ENCODE results near the gene HRH1.

Gene HRH1

DNA sequence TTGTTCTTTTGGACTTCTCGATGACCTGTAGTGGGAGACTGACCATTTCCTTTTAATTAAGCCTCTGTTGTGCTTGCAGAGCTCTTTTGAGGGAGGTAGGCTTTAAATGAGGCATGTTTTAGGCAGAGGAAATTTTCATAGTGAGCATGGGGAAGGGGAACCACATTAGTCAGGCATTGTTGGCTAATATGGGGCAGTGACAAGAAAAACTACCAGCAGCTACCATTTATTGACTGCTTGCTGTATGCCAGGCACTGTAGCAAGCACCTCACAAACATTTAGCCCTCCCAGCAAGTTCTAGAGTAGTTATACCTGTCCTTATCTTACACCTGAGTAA is 128.8 kb downstream of the HRH1 start:
- no peak for DNase-seq (ENCODE audit: low read depth)

DNA sequence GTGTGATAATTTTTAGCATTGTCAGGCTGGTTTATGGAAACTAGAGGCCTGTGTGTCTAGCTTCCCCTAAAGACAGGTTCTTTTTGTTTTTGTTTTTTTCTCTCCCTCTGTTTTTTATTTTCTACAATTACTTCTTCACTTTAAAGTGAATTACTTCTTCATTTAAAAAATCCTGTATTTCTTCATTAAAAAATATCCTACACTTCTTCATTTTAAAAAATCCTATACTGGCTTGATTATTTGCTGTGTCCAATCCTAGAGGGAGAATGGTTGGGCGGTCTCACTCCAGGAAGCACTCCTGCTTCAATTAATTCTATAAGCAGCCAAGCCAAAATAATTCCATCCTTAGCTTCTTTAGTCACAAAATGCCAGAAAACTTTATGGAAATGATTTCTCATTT is 129.7 kb downstream of the HRH1 start:
- no peak for DNase-seq (ENCODE audit: low read depth)

DNA sequence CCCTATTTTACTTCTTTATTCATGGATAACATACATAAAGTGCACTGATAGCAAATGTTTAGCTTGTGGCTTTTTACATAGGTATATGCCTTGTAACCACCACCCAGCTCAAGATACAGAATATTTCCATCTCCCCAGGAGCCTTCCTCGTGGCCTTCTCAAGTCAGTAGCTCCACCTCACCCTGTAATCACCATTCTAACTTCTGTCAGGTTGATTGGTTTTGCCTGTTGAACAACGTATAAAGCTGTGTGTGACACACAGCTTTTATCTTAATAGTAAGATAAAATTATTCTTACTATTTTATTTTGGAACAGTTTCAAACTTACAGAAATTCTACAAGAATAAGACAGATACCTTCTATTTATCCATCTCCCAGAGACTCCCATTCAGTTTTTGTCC is 131.2 kb downstream of the HRH1 start:
- no peak for DNase-seq (ENCODE audit: low read depth)

DNA sequence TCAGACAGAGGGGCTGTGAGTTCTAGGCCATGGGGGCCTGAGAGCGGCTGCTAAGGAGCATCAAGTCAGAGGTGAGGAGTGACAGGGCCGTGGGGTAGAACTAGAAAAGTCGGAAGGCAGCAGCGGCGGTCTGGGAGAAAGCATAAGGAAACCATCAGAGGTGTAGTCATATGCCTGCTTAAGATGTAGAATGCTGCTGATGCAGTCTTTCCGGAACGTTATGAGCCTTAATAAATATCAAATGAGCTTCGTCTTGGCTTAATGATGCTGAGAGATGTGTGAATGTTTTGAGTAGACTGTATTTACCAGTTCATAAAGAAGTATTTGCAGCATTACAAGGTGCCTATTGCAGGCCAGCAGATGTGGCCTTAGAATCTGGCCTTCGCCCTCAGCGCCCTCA is 133.1 kb downstream of the HRH1 start:
- no peak for DNase-seq (ENCODE audit: low read depth)

DNA sequence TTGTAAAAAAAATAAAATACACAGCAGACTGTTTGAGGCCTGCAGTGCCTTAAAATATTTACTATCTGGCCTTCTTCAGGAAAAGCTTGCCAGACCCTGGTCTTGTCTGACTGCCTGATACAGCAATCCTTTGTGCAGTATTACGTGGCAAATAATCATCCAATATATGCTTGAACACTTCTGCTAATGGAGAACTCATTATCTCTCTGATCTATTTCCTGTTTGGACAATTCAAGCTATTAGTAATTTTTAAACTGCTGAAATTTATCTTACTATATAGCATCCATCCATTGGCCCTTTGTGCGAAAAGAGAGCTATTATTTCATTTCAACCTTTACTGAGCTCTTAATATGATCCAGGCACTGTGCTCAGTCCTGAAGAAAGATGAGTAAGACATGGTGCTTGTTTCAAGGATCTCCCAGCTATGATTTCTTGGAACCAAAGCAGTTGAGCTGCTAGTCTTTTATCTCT is 133.8 kb downstream of the HRH1 start:
- DNase-seq (ENCODE audit: low read depth), result no peak

DNA sequence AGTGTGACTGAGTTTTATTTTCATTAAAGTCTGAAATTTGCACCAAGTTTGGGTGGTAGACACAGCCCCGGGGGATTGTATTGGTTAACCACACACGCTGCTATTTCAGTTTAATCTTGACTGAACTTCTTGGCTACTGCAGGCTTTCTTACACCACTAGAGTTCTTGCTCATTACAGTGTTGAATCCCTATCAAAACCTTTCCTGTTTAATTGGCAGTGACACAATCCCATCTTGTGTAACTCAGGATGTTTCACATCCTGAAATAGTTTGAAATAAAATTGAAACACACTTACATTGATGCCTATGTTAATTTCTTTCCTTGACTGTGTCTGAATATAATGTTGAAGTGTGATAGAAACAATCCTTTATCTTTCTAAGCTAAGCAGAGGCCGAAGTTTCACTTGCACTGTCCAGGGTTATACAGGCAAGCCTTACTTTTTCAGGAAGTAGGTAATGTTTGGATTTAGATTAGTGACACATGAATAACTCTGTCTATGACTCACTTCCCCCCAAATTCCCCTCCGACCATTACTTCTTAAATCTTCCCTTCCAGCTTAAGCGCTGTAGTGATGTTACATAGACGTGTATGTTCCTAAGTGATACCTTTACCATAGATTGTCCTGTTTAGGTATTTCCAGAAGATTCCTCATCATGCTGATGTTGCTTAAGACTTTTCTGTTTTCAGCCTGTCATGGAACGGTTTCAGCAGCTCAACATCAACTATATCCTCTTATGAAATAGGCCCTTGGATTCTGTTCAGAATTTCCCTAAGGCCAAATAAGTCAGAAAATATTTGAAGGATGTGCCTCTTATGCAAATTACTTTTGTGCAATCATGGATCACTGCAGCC is 134.7 kb downstream of the HRH1 start:
- DNase-seq (ENCODE audit: low read depth), result no peak

DNA sequence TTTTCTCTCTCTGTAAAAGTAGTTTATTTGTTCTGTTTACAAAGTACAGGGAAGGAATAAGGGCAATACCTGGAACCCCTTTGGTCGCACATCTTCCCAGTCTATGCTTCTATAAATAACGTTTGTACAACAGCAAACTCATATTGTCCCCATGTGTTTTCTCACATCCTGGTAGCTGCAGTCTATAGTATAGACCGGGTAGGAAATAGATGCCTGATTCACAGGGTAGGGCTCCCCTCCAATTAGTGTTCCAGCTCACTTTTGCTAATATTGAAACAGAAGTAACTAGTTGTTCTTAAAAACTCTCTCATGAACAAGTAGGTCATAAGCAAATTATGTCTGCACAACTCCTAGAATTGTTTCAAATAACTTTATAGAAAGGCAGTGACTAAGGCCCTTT is 135.6 kb downstream of the HRH1 start:
- no peak for DNase-seq (ENCODE audit: low read depth)

DNA sequence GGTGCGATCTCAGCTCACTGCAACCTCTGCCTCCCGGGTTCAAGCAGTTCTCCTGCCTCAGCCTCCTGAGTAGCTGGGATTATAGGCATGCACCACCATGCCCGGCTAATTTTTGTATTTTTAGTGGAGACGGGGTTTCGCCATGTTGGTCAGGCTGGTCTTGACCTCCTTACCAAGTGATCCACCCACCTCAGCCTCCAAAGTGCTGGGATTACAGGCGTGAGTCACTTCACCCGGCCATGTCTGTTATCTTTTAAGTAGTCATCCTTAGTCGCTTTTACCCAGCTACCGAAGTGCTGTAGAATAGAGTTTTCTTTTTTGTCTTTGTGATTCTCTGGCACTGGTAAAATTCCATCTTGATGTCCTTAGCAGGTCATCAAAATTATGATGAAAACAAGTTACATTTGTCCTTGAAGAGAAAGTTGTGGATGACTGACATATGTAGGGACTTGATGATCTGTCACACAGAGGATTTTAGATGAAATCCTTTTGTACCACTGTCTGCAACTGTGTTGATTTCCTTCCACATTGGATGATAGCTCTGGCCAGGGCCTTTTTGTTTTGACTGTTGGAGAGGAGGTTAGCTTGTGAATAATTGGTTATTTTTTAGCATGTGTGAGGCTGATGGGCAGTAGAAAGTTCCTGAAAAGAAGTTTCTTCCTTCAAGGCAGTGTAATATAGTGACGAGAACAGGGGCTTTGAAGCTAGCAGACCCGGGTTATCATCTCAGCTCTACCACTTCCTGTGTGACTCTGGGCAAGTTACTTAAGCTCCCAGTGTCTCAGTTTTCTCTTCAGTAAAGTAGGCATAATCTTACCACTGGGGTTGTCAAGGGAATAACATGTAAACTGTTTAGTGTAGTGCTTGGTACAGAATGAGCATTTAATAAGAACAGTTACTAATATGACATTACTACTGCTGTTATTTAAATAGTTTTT is 136.7 kb downstream of the HRH1 start:
- no peak for DNase-seq (ENCODE audit: low read depth)

DNA sequence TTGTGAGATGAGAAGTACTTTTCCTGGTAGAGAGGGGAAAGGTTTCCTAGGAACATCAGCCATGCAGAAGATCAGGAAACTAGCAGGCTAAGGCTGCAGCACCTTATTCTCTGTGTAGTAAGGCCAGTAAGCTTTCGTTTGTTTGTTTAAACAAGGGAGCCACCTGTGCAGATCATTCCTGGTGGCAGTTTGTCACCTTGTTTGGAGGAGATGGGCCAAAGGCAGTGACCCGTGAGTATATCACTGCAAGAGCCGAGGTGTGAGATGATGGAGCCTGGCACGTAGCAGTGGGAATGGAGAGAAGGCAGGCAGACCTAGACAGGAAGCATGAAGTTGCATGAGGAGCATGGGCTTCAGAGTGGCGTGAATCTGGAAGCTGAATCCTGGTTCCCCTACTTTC is 137.5 kb downstream of the HRH1 start:
- DNase-seq (ENCODE audit: low read depth), result no peak

DNA sequence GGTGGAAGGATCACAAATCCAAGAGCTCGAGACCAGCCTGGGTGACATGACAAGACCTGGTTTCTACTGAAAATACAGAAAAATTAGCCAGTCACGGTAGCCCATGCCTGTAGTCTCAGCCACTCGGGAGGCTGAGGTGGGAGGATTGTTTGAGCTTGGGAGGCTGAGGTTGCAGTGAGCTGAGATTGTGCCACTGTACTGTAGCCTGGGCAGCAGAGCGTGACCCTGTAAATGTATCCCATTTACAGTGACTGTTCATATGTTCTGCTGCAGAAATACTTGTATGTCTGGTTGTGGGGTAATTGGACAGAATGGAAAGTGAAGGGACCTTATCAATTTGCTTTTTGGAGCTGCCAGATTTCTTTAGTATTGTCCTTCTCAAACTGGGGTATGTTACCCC is 142.8 kb downstream of the HRH1 start:
- DNase-seq (ENCODE audit: low read depth), result no peak

DNA sequence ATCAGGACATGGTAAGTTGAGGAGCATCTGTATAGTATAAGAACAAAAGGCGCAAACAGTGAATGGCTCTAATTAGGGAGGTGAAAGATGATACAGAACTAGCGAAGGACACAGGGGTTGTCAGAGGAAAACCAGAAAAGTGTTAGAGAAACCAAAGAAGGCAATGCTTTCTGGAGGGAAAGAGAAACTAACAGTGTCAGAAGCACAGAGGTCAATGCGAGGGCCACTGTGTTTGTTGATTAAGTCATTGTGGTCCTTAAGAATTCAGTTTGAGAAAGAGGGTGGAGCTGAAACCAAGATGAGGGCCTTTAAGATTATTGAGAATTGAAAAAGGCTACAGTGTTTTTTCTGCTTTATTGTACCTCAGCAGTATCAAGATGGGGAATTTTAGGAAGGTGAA is 146.7 kb downstream of the HRH1 start:
- no peak for DNase-seq (ENCODE audit: low read depth)

DNA sequence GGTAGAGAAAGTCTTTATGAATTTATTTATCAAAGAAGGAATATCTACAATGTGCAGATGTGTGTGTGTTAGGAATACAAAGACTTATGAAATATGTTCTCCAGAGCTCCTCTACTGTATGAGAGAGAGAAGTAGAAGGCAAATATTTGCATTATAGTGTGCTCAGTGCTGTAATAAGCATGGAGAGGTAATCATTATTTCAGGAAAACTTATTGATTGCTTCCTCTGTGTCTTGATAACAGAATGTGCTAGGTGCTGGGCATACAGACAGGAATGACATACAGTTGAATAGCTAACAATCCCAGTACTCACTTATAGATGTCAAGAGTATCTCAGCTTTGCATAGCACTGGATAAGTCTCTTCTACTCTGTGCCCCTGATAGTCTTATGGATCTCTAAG is 148.2 kb downstream of the HRH1 start:
- no peak for DNase-seq (ENCODE audit: low read depth)

DNA sequence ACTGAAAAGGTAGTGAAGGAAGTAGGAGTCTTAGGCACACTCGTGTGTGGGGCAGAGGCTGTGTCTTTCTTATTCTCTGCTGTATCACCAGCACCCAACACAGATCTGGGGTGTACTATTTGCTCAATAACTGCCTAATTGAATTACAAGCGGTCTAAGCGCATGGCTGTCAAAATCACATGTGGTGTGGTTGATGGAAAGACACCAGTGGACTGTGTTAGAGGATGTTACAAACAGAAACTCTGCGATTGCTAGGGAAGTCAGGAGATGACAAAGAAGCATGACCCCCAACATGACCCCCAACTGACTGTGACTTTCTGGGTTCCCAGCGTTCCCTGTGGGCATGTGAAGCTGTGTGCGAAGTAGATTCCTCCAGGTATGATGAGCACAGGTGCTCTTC is 149.9 kb downstream of the HRH1 start:
- no peak for DNase-seq (ENCODE audit: low read depth)

DNA sequence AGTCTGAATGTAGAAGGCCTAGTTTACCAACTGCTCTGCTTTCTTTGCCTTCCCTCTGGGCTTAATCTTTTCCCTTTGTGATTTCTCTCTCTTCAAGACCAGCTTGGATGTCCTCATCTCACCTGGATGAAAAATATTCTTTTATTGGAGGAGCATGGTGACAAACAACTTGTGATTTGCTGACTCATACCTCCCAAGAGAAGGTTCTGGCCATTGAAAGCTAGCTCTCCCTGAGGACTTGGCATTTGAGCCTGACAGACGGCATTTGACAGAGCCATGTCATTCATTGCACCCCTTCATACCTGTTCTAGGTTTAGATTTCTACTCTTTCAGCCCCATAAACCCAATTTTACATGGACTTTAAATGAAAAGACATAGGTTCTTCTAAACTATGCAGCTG is 151.2 kb downstream of the HRH1 start:
- DNase-seq (ENCODE audit: low read depth), result no peak

DNA sequence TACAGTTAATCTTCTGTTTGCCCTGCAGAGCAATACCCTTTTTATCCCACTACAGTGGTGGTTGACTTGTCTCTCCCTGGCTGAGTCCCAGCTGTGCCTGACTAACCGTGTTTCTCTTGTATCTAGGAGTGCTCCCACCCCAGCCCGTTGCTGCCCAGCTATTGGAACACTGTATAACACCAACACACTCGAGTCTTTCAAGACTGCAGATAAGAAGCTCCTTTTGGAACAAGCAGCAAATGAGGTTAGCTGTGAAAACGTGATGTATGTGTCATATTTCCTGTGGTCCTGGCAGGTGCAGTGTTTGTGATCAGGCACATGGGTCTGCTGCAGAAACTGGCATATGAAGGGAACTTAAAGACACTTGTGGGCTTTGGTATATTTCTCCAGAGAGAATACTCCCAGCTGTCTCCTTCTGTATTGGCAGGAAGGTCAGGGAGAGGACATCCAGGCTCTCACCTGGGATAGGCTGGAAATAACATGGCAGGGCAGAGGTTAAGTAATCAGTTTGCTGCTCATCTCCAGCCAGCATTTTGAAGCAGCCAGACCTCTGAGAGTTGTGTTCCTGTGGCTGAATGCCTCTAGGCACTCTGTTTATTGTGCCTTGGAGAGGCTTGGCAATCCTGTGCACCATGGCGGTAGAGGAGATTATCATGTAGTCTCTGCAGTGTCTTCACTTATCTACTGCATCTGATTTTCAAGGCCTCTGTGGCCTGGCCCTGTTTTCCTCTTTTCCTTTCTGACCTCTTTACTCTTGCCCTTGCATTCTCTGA is 152.7 kb downstream of the HRH1 start:
- peak; percentile 17 for DNase-seq (ENCODE audit: low read depth)

DNA sequence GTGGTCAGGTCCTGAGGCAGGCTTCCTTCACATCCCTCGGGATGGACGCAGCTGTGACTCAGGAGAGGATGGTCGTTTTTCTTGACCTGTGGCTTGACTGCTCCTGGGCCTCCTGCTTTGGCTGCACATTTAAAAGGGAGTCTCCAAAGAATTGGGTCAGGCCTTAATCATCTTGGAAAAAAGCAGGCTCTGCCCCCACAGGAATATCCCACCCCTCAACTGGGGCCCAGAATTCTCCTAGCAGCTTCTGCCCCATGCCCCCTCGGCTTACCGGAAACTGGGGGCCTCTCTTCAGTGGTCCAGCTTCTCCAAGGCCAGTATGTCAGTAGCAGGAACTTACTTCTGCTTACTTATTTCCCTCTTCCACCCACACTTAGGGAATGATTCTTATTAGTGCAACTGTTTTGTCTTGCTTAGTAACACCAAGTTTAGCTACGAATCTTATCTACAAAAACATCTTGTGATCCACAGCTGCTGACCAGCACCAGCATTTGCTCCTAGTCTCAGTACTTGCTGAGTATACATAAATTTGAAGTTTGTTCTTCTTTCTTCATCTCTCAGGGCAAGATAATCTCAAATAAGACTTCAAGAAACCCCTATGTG is 153.6 kb downstream of the HRH1 start:
- no peak for DNase-seq (ENCODE audit: low read depth)

DNA sequence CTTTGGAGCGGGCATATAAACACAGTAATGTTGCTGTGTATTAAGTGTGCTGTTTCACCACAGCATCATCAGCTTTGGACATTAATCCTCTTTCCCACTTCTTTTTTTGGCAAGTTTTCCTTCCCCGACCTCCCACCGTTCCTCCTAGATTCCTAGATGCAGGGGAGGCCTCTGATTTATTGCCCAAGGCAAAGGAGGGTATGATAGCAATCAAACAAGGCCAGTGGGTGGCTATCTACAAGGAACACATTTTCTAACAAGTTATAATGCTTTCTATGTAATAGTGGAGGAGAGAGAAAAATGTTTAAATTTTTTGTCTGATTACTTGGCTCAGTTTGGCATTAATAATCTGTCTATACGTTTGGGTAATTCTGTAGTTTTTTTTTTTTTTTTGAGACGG is 156.0 kb downstream of the HRH1 start:
- DNase-seq (ENCODE audit: low read depth), result no peak

DNA sequence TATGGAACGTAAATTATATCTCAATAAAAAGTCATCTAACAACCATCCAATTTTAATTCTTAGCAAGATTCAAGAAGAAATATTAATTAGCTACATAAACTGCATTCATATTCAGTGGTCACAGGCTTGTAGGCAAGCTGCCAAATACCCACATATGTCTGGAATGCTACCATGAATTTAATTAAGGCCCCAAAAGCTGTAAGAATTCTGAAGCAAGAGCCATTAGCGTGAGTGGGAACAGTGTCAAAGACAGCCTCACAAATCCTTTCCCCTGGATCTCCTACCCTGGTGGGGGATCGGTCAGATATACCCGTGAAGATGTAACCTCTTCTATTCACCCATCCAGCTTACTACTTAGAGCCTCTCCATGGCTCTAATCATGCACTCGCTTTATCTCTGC is 157.9 kb downstream of the HRH1 start:
- no peak for DNase-seq (ENCODE audit: low read depth)

All from stimulated activated CD8-positive, alpha-beta memory T cell treated with anti-CD3 and anti-CD28 coated beads, Interleukin-4, amount 100 ng/mL, for 24 hours (primary cell).